CD4-positive, alpha-beta T cell treated with Interleukin-1 beta for 1 hour (primary cell): ENCODE results near the gene FGFRL1.
A peak's percentile ranks its signal among the peaks of the same experiment; 100 is the strongest.

Experiments
- DNase-seq, 2 donors: peaks; one replicate each; pipeline ENCODE4 v3.0.0-alpha.2; 2020 to 2022

Gene FGFRL1

DNA sequence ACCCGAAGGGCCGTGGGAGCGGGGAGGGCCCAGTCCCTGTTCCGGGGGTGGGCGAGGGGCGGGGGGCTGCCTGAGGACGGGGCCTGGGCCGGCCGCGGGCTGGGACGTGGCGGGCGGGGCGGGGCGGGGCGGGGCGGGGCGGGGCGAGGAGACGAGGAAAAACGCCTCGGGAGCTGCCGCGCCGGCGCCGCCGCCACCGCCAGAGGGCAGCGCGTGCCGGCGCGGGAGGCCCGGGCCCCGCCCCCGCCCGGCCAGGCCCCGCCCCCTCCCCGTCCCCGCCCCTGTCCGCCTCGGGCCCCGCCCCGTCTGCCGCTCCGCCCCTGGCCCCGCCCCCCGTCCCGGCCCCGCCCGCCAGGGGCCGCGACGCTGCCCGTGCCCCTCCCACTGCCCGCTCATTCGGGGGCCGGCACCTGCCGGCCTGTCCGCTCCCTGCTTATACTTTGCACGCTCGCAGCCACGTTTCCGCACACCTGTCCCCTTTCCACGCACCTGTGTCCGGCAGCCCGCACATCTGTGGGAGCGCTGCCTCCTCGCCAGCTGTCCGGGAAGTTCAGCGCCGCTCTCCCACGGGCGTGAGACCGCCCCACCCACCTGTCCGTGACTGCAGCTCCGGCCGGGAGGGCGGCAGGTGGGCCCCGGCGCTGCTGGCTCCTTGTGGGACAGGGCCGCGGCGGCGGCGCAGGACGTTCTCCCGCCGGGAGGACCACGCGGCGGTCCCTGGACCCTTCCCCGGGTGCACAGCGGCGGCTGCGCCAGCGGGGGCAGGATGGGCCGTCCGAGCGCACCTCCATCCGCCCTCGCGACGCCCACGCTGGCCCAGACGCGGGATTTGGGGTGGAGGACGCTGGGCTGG, 1.7 kb upstream of the FGFRL1 start:
- DNase-seq = peak; percentile 64 to 74

DNA sequence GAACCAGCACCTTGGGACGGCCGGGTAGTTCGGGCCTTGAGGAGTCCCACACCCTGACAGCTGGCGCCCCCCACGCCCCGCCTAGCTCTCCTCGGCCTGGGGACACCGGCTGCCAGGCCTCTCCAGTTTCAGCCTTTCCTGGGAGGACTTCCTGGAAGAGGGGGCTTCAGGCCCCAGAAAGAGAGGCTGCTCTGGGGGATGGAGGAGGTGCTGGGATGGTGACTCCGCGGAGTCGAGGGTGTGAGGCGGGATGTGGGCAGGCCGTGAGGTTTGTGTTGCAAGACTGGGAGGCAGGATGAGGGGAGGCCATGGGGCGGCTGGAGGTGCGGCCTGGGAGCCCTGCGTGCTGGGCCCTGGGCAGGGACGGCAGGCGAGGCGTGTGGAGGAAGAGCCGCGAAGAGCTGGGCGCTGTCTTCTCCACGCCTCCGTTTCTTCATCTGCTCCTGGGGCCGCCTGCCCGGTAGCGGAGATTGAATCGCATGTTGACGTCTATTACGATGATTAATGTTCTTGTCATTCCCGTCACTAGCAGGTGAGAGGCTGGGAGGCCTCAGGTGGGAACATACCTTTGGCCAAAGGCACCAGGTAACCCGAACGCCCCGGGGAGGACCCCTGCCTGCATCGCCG, 918 bp upstream of the FGFRL1 start:
- peak; percentile 72 for DNase-seq

DNA sequence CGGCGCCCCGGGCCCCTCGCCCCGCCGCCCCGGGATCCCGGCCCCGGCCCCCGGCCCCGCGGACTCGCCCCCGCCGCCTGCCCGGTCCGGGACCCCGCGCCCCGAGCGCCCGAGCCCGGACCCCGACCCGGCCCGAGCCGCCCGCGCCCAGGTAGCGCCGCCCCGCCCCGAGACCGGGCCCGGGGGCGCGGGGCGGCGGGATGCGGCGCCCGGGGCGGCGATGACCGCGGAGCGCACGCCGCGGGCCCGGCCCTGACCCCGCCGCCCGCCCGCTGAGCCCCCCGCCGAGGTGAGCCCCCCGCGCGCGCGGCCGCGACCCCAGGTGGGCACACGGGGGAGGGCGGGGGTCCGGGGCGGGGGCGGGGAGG, 224 bp downstream of the FGFRL1 start:
- DNase-seq = no peak

DNA sequence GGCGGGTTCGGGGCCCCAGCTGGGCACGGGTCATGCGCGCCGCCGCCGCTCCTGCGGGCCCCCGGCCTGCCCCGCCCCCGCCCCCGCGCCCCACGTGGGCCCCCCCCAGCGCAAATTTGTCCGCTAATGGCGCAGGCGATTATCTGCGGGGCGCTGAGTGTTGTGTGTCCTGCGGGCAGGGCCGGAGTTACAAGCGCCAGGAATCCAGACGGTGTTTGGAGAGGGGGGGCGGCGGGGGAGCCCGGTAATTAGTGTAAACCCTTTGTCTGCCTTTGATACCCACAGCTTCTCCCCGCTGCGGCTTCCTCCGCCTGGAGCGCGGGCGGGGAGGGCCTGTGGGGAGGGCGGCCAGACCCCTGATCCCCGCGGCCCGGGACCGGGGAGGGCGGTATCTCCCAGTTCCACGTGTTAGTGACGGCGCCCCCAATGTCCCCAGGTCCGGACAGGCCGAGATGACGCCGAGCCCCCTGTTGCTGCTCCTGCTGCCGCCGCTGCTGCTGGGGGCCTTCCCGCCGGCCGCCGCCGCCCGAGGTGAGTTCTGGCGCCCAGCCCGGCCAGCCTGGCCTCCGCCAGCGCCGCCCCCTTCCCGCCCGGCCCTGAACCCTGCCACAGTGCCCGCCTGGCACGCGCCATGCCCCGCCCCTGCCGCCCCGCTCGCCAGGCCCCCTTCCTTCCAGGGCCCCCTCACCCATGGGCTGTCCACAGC, 761 bp downstream of the FGFRL1 start:
- peak; percentile 13 to 43 for DNase-seq

DNA sequence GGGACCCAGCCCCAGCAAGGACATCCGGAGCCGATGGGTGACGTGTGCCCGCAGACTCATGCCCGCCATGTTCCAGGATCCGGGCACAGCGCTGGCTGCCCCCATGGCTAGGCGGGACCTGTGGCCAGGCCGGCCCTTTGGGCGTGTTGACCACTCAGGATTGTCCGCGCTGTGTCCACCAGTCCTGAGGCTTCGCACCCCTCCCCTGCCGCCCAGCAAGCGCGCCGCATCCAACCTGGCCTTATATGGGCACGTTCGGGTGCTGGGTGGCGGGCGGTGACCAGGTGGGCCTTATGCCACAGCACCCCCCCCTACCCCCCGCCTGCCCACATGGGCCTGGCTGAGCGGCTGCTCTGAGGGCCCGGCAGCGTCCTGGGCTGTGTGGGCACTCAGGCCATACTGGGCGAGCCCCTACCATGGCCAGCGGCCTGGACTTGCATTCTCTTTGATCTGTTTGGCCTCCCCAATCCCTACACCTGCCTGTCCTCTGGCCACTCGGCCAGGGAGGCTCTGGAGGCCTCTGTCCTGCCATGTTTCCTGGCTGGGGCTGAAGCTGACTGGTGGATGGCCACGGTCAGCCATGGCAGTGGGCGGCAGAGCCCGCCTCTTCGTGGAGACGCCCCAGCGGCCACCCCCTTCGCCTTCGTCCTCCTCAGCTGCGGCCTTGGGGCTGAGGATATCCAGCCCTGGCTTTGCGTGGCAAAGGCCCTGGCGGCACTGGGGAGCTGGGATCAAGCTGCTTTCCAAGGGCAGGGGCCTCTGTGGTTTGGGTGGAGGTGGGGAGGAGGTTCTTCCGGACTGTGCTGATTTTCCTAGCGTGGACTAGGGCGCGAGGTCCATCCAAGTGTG, 2.0 kb downstream of the FGFRL1 start:
- no peak for DNase-seq

DNA sequence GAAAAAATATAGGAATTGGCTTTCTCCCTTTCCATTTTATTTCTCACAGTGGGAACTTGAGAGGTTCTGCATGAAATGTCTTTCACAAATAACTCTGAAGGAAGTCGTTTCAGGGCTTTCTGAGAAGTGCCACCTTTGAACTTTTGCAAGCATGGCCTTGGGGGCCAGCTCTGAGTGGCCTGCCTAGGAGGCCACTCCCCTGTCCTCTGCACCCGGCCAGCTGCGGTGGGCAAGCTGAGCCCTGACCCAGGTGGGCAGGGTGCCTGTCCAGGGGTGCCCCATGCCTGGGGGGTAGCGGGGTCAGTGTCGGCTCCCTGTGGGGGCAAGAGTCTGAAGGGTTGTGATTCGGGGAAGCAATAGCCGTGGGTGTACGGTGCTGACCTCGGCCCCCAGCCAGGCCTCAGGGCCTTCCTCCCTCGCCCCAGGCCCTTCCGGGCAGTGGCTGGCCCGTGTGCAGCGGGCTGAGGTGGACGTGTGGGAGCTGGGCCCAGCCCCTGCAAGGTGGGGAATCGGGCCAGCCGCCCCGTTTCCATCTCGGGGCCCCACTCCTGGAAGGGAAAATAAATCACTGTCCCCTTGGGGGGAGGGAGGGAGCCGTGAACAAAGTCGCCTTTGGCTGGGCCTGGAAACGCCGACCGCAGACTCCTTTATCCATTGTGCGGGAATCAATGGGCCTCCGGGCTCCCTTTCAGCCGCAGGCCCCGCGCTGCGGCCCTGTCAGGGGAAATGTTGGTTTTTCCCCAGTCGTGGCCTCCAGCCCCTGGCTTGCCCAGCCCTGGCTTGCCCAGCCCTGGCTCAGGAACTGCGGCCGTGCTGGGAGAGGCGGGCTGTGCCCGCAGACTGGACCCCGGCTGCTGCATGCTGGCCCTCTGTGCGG, 3.1 kb downstream of the FGFRL1 start:
- DNase-seq = no peak

DNA sequence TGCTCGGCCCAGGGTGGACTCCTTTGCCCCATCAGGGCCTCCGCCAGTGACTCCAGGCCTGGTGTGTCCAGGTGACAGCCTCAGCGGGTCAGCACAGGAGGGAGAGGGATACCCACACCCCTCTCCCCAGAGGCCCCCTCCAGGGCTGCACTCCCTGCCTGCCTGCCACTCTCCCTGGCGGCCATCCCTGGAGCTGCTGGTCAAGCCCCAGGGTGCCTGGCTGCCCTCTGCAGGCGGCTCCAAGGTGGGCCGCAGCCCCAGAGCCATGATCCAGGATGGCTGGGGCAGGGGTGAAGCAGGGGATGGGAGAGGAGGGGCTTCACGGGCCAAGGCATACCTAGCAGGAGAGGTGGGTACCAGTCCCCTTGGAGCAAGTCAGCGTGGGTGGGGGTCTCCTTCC, 3.8 kb downstream of the FGFRL1 start:
- DNase-seq = no peak

DNA sequence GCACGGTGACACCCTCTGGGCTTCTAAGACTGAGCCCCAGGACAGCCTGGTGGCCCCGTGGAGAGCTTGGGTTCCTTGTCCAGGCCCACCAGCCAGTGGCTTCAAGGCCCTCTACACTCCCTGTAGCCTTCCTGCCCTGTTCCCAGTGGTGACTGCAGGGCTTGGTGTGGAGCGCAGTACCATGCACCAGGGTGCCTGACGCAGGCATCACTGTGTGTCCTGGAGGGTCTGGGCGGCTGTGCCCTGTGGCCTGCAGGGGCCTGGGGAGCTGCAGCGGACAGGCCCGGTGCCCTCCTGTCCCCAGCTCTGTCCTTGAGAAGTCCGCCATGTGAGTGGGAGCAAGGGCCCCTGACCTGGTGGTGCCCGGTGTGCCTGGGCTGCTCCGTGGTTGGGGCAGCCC, 4.3 kb downstream of the FGFRL1 start:
- DNase-seq = no peak

DNA sequence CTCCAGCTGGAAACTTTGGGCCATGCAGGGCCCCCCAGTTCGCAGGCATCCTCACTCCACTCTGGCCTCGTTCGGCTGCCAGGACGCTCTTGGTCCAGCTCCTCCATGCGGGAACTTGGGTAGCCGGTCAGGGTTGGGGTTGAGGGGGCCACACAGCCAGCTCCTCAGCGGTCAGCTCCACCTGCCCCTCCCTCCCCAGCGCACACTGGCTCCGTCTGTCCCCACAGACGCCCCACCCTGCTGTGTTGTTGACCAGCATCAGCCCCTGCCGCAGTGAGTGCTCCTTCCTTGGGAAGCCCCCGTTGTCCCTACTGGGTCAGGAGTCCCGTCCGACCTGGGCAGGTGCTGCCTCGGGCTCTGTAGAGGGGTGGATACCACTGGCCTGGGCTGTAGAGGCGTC, 5.8 kb downstream of the FGFRL1 start:
- no peak for DNase-seq

DNA sequence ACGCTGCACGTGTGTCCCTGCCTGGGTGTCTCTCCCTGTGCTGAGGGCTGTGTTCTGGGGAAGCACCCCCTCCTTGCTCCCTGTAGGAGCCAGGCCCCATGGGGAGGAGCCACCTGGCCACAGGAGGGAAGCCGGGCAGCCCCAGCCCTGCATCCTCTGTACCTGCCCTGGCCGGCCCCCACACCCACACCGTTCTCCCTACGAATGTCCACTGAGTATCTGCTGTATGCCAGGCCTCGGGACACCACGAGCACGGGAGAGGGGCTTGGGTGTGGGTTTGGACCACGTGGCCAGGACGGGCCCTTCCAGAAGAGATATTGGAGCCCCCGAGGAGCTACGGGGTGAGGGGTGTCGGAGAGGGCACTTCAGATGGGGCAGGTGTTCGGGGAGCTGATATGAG, 6.3 kb downstream of the FGFRL1 start:
- DNase-seq = no peak

DNA sequence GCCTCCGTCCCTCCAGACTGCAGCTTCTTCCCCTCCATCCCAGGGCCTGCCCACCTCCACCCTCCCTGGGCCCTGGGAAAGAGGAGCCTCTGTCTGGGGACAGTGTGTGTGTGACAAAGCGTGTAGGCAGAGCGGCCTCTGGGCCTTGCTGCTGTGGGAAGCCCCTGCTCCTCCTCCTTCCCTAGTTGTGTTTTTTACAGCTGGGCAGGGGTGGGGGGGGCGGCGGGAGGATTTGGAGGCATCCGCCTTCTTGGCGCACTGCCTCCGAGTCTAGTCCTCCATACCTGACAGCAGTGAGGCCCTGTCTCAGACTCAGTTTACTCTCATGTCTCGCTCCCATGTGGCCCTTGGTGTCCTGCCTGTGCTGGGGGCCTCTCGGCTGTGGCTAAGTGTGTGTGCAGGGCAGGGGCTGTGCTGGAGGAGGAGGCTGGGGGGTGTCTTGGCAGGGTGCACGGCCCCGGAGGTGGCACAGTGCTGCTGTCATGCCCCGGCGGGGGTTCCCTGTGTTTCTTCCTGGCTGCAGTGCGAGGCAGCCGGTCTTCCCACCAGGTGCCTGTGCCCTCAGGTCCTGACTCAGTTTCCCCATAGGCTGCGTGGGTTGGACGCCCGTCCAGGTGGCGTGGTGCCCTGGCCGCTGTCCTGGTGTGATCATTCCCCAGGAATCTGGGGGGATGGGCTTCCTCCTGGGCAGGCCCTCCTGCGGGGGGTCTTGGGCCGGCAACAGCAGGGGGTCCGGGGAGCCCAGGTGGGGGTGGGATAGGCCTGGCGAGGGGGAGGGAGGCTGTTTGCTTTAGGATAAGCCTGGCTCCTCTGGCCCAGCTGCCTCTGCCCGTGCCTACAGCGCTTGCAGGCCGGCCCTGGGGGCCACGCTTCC, 7.0 kb downstream of the FGFRL1 start:
- DNase-seq = no peak

DNA sequence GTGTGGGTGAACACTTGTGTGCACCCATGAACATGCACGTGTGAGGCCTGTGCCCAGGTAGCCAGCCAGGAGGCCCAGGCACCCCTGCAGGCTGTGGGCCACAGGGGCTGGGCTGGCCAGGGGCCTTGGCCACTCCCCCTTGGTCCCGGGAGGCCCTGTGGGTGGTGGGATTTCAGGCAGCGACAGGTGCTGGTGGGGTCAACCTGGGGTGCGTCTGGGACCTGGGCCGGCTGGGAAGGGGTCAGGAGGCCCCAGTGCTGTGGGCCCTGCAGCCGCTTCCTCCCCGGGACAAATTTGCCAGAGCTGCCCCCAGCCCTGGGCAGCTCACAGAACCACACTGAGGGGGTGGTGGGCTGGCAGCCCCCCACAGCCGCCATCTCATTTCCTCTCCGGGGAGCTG, 7.9 kb downstream of the FGFRL1 start:
- no peak for DNase-seq

DNA sequence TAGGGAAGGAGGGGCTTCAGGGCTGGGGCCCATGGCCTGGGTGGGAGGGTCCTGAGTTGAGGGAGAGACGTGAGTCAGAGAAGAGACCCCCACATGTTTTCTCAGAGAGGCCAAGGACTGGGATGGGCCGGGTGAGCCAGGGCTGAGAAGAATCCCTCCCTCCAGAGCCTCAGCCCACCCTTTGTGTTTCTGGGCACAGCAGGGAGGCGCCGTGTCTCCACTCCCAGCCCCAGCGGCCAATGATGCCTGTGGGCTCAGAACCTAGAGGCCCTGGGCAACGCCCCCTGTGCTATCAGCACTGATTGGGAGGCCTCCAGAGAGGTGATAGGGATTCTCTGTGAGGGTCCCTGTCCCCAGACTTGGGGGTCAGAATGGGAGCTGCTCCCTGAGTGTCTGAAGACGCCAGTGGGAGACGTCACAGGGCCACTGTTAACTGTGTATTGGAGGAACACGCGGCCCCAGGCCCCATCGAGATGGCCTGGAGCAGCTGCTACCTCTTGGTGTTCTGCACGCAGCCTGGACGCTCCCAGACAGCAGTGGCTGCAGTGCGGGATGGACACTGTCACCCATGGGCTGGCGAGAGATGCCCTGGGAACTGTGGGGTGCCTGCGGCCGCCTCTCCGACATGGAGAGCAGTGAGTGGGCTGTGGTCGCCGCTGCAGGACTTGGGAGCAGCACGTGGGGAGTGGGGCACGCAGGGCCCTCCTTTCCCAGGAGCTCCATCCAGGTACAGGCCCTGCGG, 8.5 kb downstream of the FGFRL1 start:
- DNase-seq = no peak

DNA sequence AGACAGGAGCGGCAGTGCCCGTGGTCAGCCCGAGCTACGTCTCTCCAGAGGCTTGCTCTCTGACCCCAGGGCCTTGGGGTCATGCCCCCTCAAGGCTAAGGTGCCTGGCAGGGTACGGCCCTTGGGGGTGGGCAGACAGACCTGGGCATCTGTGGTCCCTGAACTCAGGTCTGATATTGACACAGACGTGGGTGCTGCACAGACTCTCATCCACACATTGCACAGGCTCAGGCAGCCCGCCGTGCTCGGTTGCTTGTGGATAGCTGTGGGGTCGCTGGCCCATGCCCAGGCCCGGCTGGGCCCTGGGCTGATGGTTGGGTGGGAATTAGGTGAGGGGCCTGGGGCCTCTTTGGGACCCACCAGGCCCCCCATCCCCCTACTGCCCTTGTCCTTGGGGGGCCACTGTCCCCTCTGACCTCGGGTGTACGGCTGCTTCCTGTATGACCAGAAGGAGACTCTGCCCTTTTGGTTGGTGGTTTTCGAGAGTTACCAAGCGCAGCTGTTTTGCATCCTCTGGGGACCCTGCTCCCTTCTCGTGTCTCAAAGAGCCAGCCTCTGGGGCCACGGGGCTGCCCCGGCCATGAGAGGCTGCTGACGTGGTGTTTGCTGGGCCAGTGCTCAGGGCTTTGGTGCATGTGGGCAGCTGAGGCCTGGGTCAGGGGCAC, 10.1 kb downstream of the FGFRL1 start:
- peak in 1 of 2 donors; percentile 33 for DNase-seq

DNA sequence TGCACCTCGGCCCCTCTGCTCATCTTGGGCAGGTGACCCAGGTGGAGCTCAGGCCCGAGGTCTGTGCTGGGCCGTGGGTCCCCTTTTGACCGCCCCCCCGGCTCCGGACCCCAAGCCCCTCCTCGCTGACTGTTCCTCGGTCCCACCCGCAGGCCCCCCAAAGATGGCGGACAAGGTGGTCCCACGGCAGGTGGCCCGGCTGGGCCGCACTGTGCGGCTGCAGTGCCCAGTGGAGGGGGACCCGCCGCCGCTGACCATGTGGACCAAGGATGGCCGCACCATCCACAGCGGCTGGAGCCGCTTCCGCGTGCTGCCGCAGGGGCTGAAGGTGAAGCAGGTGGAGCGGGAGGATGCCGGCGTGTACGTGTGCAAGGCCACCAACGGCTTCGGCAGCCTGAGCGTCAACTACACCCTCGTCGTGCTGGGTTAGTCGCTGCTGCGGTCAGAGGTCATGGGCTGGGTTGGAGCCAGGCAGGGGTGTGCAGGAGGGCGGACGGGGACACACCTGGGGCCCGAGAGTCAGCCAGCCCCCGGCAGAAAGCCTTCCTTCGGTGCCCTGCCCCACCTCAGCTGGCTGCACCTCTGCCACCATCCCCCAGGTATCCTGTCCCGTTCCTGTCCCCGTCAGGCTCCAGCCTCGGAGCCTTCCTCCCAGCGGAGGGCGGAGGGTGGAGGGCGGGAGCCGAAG, 10.8 kb downstream of the FGFRL1 start:
- DNase-seq = no peak

DNA sequence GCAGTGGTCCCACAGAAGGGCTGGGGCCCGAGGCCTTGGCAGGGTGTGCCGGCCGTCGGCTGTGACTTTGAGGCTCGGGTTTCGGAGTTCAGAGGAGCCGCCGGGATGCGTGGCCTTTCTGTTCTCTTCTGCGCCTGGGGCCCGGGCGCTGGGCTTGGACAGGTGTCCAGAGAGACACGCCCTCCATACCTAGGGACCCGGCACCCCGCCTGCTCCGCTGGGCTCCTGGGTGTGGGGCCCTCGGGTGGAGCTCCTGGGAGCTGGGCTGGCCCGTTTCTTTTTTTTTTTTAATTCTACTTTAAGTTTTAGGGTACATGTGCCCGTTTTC, 11.3 kb downstream of the FGFRL1 start:
- DNase-seq = no peak

DNA sequence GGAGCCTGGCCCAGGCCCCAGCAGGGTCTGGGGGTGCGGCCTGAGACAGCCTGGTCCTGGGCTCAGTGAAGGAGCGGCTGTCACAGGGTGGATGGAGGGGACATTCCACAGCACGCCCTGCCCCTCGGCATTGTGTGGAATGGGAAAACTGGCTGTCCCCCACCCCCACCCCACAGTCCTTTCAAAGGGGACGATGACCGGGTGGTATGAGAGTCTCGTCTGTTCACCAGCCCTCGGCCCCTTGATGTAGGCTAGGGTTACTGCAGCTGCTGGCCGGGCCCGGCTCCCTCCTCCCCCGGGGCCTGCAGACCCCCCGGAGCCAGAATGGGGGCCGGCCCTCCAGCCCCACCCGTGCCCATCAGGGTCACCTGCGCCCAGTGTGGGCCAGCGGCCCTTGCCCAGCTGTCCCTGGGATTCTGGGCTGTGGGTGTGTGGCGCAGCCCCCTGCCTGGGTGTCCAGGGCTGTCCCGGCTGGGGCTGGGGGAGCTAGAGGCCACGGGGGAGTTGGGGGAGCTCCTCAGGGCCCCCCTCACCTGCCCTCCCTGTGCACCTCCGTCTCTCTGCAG, 11.7 kb downstream of the FGFRL1 start:
- DNase-seq = no peak

DNA sequence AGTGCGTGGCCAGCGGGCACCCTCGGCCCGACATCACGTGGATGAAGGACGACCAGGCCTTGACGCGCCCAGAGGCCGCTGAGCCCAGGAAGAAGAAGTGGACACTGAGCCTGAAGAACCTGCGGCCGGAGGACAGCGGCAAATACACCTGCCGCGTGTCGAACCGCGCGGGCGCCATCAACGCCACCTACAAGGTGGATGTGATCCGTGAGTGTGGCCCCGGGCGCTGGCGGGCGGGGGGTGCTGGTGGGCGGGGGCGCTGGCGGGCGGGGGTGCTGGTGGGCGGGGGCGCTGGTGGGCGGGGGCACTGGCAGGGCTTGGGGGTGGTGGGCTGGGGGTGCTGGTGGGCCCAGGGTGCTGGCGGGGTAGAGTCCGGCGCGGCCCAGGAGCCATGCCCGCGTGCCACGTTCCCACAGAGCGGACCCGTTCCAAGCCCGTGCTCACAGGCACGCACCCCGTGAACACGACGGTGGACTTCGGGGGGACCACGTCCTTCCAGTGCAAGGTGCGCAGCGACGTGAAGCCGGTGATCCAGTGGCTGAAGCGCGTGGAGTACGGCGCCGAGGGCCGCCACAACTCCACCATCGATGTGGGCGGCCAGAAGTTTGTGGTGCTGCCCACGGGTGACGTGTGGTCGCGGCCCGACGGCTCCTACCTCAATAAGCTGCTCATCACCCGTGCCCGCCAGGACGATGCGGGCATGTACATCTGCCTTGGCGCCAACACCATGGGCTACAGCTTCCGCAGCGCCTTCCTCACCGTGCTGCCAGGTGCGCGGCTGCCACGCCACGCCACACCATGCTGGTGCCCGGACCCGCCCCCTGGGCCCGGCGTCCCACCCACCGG, 12.7 kb downstream of the FGFRL1 start:
- DNase-seq = no peak
